H1 (cell line): ENCODE data around the gene MKLN1. TPM values are rescaled to one million over a fixed set of nuclear protein-coding genes. Genes with fewer than 3 reads are reported as not detected.

Experiments used
- CTCF ChIP-seq, 3 experiments: IDR thresholded peaks; 1 replicate in 2 of 3; 2 replicates in 1 of 3; pipeline versions ENCODE4 v1.5.1 to v1.6.1; 2011; ENCODE audit warnings: low read length in 3 of 3, mild to moderate bottlenecking in 3 of 3, inconsistent platforms in 2 of 3, low read depth in 1 of 3, moderate library complexity in 1 of 3; ENCODE audit not compliant: insufficient read depth in 1 of 3; ENCODE audit errors: control extremely low read depth in 1 of 3
- polyA plus RNA-seq, 7 experiments: library from polyadenylated mRNA; depleted of rRNA in 3 of 7; stranded (reverse) in 5 of 7; unstranded in 2 of 7; fragments of >200 nt in 5 of 7; fragments of 200-250 nt in 2 of 7; gene quantifications; 1 replicate in 5 of 7; 2 replicates in 1 of 7; 4 replicates in 1 of 7; pipeline versions ENCODE4 v1.2.1 to v1.2.3, GENCODE V29; 2011 to 2013; ENCODE audit warnings: missing spikeins in 2 of 7, mixed read lengths in 2 of 7
- total RNA-seq: library from RNA; stranded (reverse); fragmentation: NEBNext Ultra II Directional; extraction: Animal tissue kit (Norgen Biotek cat#: 25700); gene quantifications from 2 replicates; pipeline ENCODE4 v1.2.1, GENCODE V29; 2021

Gene MKLN1
- total and polyA plus RNA-seq, 2 of the 8 experiments (the other 6 are each of a cell fraction or from before 2014, with no cell fraction given): 22.3 to 50.9 TPM

- no peak for TF ChIP-seq CTCF (IDR thresholded peaks at IDR 0.05; ENCODE audit: control extremely low read depth in 1 of 3, insufficient read depth in 1 of 3, low read depth in 1 of 3, low read length in 3 of 3)
Observed at GRCh38 chr7:131403322-131403721, 75.6 kb downstream of the MKLN1 start (continued).
